Osteoblast (primary cell): ENCODE measurements around the gene RPN2. TPM values are rescaled to one million over a fixed set of nuclear protein-coding genes. Genes with fewer than 3 reads are reported as not detected.
A peak's percentile ranks its signal among the peaks of the same experiment; 100 is the strongest.

ENCODE experiments used
- DNase-seq: peaks from one replicate; pipeline ENCODE4 v3.0.0; 2011; ENCODE audit warnings: low spot score, mixed read lengths; ENCODE audit not compliant: insufficient read length; ENCODE audit errors: missing footprints
- H2AFZ ChIP-seq: 2 replicates; pipeline ENCODE4 v1.6.0; 2011; ENCODE audit warnings: mild to moderate bottlenecking, low read length
- H3K27ac ChIP-seq: 2 replicates; pipeline ENCODE4 v1.5.1; 2011; ENCODE audit warnings: mild to moderate bottlenecking, low read depth, low read length, moderate library complexity
- H3K27me3 ChIP-seq: 2 replicates; pipeline ENCODE4 v1.6.0; 2012; ENCODE audit warnings: mild to moderate bottlenecking, control low read depth, inconsistent platforms, low read length, moderate library complexity; ENCODE audit not compliant: insufficient read depth
- H3K36me3 ChIP-seq: 2 replicates; pipeline ENCODE4 v1.5.1; 2011; ENCODE audit warnings: mild to moderate bottlenecking, low read length, control low read depth, moderate library complexity; ENCODE audit not compliant: insufficient read depth
- H3K4me1 ChIP-seq: 2 replicates; pipeline ENCODE4 v1.5.1; 2011; ENCODE audit warnings: mild to moderate bottlenecking, low read length, control low read depth, moderate library complexity; ENCODE audit not compliant: insufficient read depth
- H3K4me2 ChIP-seq: 2 replicates; pipeline ENCODE4 v1.6.0; 2011; ENCODE audit warnings: mild to moderate bottlenecking, low read length; ENCODE audit not compliant: insufficient read depth
- H3K4me3 ChIP-seq: fragments of 200-600 bp; sonication (generic); 3 replicates; pipeline ENCODE4 v1.5.1; 2012; ENCODE audit warnings: mild to moderate bottlenecking, low read length, inconsistent platforms; ENCODE audit not compliant: insufficient read depth
- H3K79me2 ChIP-seq: 2 replicates; pipeline ENCODE4 v1.6.0; 2012; ENCODE audit warnings: mild to moderate bottlenecking, low read length, control low read depth, inconsistent platforms; ENCODE audit not compliant: insufficient read depth
- H3K9me3 ChIP-seq: 2 replicates; pipeline ENCODE4 v1.5.1; 2011; ENCODE audit warnings: low read depth, low read length, control low read depth
- H4K20me1 ChIP-seq: 2 replicates; pipeline ENCODE4 v1.6.0; 2012; ENCODE audit warnings: mild to moderate bottlenecking, low read length, control low read depth; ENCODE audit not compliant: insufficient read depth
- total RNA-seq: library from RNA; depleted of rRNA; stranded (reverse); fragments of >200 nt; gene quantifications from 2 replicates; pipeline ENCODE4 v1.2.3, GENCODE V29; 2012
- TF ChIP-seq, protein P1 (sequence below): IDR thresholded peaks from 2 replicates; pipeline ENCODE4 v1.5.1; 2011; ENCODE audit warnings: mild to moderate bottlenecking, low read depth, low read length, moderate library complexity; ENCODE audit errors: extremely low read depth

RPN2 gene
- total RNA-seq: 213 and 245 TPM in 2 replicates

DNA sequence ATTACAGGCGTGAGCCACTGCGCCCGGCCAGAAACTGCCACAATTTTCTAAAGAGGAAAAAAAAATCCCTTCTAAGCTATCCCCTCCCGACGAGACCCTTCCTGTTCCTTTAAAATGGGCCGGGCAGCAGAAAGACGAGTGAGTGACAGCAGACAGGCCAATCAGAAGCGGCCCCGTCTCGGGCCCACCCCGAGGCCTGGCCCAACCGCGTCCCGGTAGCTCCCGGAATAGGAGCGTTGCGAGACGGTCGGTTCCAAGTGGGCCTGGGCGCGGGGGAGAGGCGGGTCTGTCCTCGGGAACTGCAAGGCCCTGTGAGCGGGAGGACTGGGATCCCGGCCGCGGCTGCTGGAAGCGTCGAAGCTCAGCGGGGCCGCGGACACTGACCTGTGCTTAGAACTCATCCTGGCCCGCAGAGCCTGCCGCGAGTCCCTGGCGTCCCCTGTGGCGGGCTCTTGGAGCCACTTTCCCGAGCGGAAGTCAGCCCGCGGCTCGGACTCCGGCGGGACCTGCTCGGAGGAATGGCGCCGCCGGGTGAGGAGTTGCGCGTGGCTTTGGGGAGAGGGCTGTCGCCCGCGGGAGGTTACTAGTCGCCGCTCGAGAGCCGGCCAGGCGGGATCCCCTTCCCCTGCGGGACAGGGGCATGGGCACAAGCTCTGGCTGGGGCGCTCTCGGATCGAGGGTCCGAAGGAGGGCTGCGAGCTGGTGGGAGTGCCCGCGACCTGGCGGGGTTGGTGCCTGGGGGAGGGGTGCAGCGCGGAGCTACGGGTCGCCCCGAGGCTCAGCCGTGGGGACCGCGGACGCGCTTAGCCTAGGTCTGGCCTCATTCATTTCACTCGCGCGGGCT lies at the start of gene RPN2, which contains the start of gene MROH8:
TSS of gene RPN2 (plus strand) at position 492 of the 844 bp plus-strand sequence. CDS start at position 519, 27 bp downstream.
TSS of gene MROH8 (minus strand) at position 710 of the 844 bp plus-strand sequence.
- Histone ChIP-seq H4K20me1 (peaks cover 31% of the 10 kb centered on the region), H3K36me3 (peaks cover 12% of the 10 kb centered on the region), H3K4me3 (peak within 1 kb of the TSS; percentile 99), H2AFZ (peak within 1 kb of the TSS; percentile 95), H3K4me2 (peak within 1 kb of the TSS; percentile 100), H3K9me3 (no peaks in the 10 kb centered on the region), H3K4me1 (peaks cover 12% of the 10 kb centered on the region), H3K27ac (peak within 1 kb of the TSS; percentile 93), H3K27me3 (no peaks in the 10 kb centered on the region), H3K79me2 (peaks cover 48% of the 10 kb centered on the region)
- DNase-seq: peak; percentile 97
- TF ChIP-seq, protein P1, sequence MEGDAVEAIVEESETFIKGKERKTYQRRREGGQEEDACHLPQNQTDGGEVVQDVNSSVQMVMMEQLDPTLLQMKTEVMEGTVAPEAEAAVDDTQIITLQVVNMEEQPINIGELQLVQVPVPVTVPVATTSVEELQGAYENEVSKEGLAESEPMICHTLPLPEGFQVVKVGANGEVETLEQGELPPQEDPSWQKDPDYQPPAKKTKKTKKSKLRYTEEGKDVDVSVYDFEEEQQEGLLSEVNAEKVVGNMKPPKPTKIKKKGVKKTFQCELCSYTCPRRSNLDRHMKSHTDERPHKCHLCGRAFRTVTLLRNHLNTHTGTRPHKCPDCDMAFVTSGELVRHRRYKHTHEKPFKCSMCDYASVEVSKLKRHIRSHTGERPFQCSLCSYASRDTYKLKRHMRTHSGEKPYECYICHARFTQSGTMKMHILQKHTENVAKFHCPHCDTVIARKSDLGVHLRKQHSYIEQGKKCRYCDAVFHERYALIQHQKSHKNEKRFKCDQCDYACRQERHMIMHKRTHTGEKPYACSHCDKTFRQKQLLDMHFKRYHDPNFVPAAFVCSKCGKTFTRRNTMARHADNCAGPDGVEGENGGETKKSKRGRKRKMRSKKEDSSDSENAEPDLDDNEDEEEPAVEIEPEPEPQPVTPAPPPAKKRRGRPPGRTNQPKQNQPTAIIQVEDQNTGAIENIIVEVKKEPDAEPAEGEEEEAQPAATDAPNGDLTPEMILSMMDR: no peak

DNA sequence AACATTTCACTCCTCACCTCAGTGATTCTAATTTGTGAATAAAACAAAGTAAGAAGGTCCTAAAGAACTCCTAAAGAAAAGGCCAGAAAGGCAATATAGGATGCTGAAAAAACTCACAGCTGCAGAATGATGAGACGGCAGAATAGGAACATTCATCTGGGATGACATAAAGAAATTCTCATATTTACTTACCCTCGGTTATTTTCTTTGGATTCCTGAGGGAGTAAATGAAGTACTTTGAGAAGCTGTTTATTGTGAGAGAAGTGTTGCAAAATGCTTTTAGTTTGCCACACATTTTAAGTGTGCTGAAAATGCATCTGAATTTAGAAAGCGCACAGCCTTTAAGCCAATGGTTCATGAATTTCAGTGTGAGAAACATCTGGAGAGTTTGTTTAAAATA lies 47.6 kb upstream of the RPN2 start:
- Histone ChIP-seq H3K36me3 (no peaks in the 10 kb centered on the region), H3K27ac (no peak overlapping the region), H4K20me1 (no peaks in the 10 kb centered on the region), H3K4me2 (no peak overlapping the region), H3K79me2 (no peaks in the 10 kb centered on the region), H3K9me3 (no peaks in the 10 kb centered on the region), H2AFZ (no peak overlapping the region), H3K4me3 (no peak overlapping the region), H3K4me1 (no peaks in the 10 kb centered on the region), H3K27me3 (peaks cover 16% of the 10 kb centered on the region)
- DNase-seq: peak; percentile 57
- TF ChIP-seq, protein P1: no peak

DNA sequence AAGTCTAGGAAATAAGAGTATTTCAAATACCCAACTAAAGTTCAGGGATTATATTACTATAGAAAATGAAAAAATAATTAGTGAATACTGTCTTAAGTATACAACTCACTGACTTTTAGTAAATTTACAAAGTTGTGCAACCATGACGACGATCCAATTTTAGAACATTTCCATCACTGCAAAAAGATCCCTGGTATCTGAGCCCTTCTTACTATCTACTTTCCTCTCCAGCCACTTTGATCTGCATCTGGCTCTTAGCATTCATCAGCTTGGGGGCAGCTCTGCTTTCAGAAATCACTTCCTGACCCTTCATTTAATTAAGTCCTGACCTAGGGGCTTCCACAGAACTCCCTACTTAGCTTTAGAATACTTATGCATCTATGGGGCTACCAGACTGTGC lies 45.2 kb upstream of the RPN2 start:
- Histone ChIP-seq H2AFZ (no peak overlapping the region), H3K9me3 (no peaks in the 10 kb centered on the region), H3K36me3 (no peaks in the 10 kb centered on the region), H3K4me3 (no peak overlapping the region), H3K4me1 (no peaks in the 10 kb centered on the region), H3K4me2 (no peak overlapping the region), H3K27me3 (peaks cover 18% of the 10 kb centered on the region), H4K20me1 (no peaks in the 10 kb centered on the region), H3K79me2 (no peaks in the 10 kb centered on the region), H3K27ac (no peak overlapping the region)
- TF ChIP-seq, protein P1: no peak
- no peak for DNase-seq

DNA sequence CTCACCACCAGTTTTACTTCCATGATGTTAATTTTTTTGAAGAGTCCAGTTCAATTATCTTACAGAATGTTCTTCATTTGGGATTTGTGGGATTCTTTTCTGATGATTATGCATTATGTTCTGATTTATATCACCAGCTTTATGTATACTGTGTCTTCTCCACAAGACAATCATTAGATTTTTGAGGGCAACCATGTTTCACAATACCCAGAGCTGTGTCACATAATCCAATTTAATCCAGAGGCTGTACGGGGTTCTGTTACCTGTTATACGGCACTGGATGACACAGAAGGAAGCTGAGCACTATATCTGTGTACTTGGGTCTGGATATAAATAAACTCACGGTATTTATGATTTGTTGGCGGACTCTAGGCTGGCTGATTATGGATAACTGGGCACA lies 41.6 kb upstream of the RPN2 start:
- Histone ChIP-seq H2AFZ (no peak overlapping the region), H3K79me2 (no peaks in the 10 kb centered on the region), H4K20me1 (no peaks in the 10 kb centered on the region), H3K9me3 (no peaks in the 10 kb centered on the region), H3K4me2 (no peak overlapping the region), H3K4me1 (peaks cover 2% of the 10 kb centered on the region), H3K36me3 (no peaks in the 10 kb centered on the region), H3K27me3 (peaks cover 7% of the 10 kb centered on the region), H3K4me3 (no peak overlapping the region), H3K27ac (no peak overlapping the region)
- DNase-seq: no peak
- TF ChIP-seq, protein P1: no peak
